Liver (tissue), 9 donors: Measurements from ENCODE around the gene SHOX. TPM values are rescaled to one million over a fixed set of nuclear protein-coding genes. Genes with fewer than 3 reads are reported as not detected.

Source experiments
- DNase-seq: peaks from one replicate; pipeline ENCODE4 v3.0.0-alpha.2; 2017; ENCODE audit warnings: low spot score
- H3K27ac ChIP-seq, 2 donors: one replicate each; pipeline ENCODE4 v1.7.0; 2013; ENCODE audit warnings: inconsistent platforms in 2 of 2, low read length in 2 of 2, control low read depth in 1 of 2, low read depth in 1 of 2, mild to moderate bottlenecking in 1 of 2
- H3K27me3 ChIP-seq, 4 donors: one replicate each; pipeline versions ENCODE4 v1.6.1 to v1.7.0; 2013; ENCODE audit warnings: low read length in 3 of 4, inconsistent platforms in 1 of 4, mild to moderate bottlenecking in 1 of 4, moderate library complexity in 1 of 4; ENCODE audit not compliant: control insufficient read depth in 4 of 4, insufficient read depth in 4 of 4
- H3K36me3 ChIP-seq, 4 donors: one replicate each; pipeline versions ENCODE4 v1.6.1 to v1.7.0; 2013; ENCODE audit warnings: low read length in 3 of 4, mild to moderate bottlenecking in 3 of 4, low read depth in 1 of 4, moderate library complexity in 1 of 4; ENCODE audit not compliant: control insufficient read depth in 4 of 4, insufficient read depth in 3 of 4
- H3K4me1 ChIP-seq, 4 donors: one replicate each; pipeline versions ENCODE4 v1.6.1 to v1.7.0; 2013; ENCODE audit warnings: low read length in 3 of 4, mild to moderate bottlenecking in 3 of 4, moderate library complexity in 1 of 4; ENCODE audit not compliant: control insufficient read depth in 4 of 4, insufficient read depth in 4 of 4
- H3K4me3 ChIP-seq, 3 donors: one replicate each; pipeline versions ENCODE4 v1.6.1 to v1.7.0; 2013; ENCODE audit warnings: low read length in 3 of 3, control low read depth in 1 of 3, low read depth in 1 of 3, mild to moderate bottlenecking in 1 of 3
- H3K9ac ChIP-seq, 2 donors: one replicate each; pipeline ENCODE4 v1.7.0; 2013; ENCODE audit warnings: low read length in 2 of 2, mild to moderate bottlenecking in 2 of 2, moderate library complexity in 2 of 2, control low read depth in 1 of 2, low read depth in 1 of 2
- H3K9me3 ChIP-seq, 4 donors: one replicate each; pipeline versions ENCODE4 v1.6.1 to v1.7.0; 2013; ENCODE audit warnings: low read length in 3 of 4; ENCODE audit not compliant: control insufficient read depth in 4 of 4
- CTCF ChIP-seq: fragments of 150-350 bp; IDR thresholded peaks from 2 replicates; pipeline ENCODE4 v1.5.1; 2017; ENCODE audit warnings: improper control_type of control experiment, low read depth, low read length; ENCODE audit not compliant: missing input control
- EGR1 ChIP-seq, 2 donors: IDR thresholded peaks; 2 replicates each; pipeline ENCODE4 v1.6.1; 2016 to 2018; ENCODE audit warnings: antibody characterized with exemption in 2 of 2, low read depth in 2 of 2
- FOXA1 ChIP-seq: IDR thresholded peaks from 2 replicates; pipeline ENCODE4 v1.6.1; 2016; ENCODE audit warnings: antibody characterized with exemption
- FOXA2 ChIP-seq: IDR thresholded peaks from 2 replicates; pipeline ENCODE4 v1.6.1; 2016; ENCODE audit warnings: antibody characterized with exemption
- HNF4A ChIP-seq, 2 donors: conservative IDR thresholded peaks; 2 replicates each; pipeline ENCODE4 v1.6.1; 2016; ENCODE audit warnings: antibody characterized with exemption in 2 of 2, mild to moderate bottlenecking in 2 of 2
- HNF4G ChIP-seq: IDR thresholded peaks from 2 replicates; pipeline ENCODE4 v1.6.1; 2016; ENCODE audit warnings: antibody characterized with exemption
- JUND ChIP-seq, 2 donors: IDR thresholded peaks; 2 replicates each; pipeline ENCODE4 v1.6.1; 2016; ENCODE audit warnings: antibody characterized with exemption in 2 of 2
- RAD21 ChIP-seq, 2 donors: IDR thresholded peaks; 2 replicates each; pipeline ENCODE4 v1.6.1; 2016; ENCODE audit warnings: antibody characterized with exemption in 2 of 2, mild to moderate bottlenecking in 2 of 2
- RXRA ChIP-seq, 2 donors: IDR thresholded peaks; 2 replicates each; pipeline ENCODE4 v1.6.1; 2017 to 2018; ENCODE audit warnings: antibody characterized with exemption in 2 of 2, mild to moderate bottlenecking in 1 of 2
- SP1 ChIP-seq: IDR thresholded peaks from 2 replicates; pipeline ENCODE4 v1.6.1; 2018; ENCODE audit warnings: antibody characterized with exemption, mild to moderate bottlenecking
- TAF1 ChIP-seq: conservative IDR thresholded peaks from 2 replicates; pipeline ENCODE4 v1.6.1; 2016; ENCODE audit warnings: antibody characterized with exemption, mild to moderate bottlenecking
- YY1 ChIP-seq: IDR thresholded peaks from 2 replicates; pipeline ENCODE4 v1.6.1; 2016; ENCODE audit warnings: antibody characterized with exemption, mild to moderate bottlenecking
- WGBS: extraction: QIAGEN DNeasy Blood & Tissue Kit; methylation state at CpG from one replicate; pipeline ENCODE4 v1.1.7; 2013; 5-methylcytosine and 5-hydroxymethylcytosine counted together
- polyA plus RNA-seq, 2 donors: library from polyadenylated mRNA; stranded (reverse) in 1 of 2; unstranded in 1 of 2; fragments of 200-250 nt in 1 of 2; fragments of >200 nt in 1 of 2; fragmentation: Nextera tagmentation in 1 of 2; extraction: Ambion mirVana in 1 of 2; gene quantifications; one replicate each; pipeline versions ENCODE4 v1.2.1 to v1.2.3, GENCODE V29; 2013 to 2015
- total RNA-seq, 2 donors: library from RNA; depleted of rRNA; stranded (reverse); fragments of >200 nt; gene quantifications; one replicate each; pipeline ENCODE4 v1.2.3, GENCODE V29; 2014
- TF ChIP-seq, protein P1 (sequence below): IDR thresholded peaks from 2 replicates; pipeline ENCODE4 v1.6.1; 2016; ENCODE audit warnings: antibody characterized with exemption
- TF ChIP-seq, protein P2 (sequence below): IDR thresholded peaks from 2 replicates; pipeline ENCODE4 v1.6.1; 2016; ENCODE audit warnings: antibody characterized with exemption
- TF ChIP-seq, protein P3 (sequence below): IDR thresholded peaks from 2 replicates; pipeline ENCODE4 v1.6.1; 2016; ENCODE audit warnings: antibody characterized with exemption, mild to moderate bottlenecking
- TF ChIP-seq, protein P4 (sequence below): IDR thresholded peaks from 2 replicates; pipeline ENCODE4 v1.6.1; 2016; ENCODE audit warnings: antibody characterized with exemption
- donor health status: healthy.
- donor health status: healthy.
- donor health status: healthy.
- donor health status: healthy.
- donor health status: healthy.

The SHOX gene
- total and polyA plus RNA-seq, 4 donors, result not detected

- H3K9ac ChIP-seq, result no peak overlapping the region
- peaks cover 0 to 7% (median 0%) of the 10 kb centered on the region in 4 donors for H3K4me1 ChIP-seq
- WGBS, result 6% methylated on average over 6 of the region's 6 CpGs
- H3K4me3 ChIP-seq, result no peak overlapping the region
- no peaks in the 10 kb centered on the region for H3K9me3 ChIP-seq
- no peaks in the 10 kb centered on the region for H3K36me3 ChIP-seq
- TF ChIP-seq, protein P1, sequence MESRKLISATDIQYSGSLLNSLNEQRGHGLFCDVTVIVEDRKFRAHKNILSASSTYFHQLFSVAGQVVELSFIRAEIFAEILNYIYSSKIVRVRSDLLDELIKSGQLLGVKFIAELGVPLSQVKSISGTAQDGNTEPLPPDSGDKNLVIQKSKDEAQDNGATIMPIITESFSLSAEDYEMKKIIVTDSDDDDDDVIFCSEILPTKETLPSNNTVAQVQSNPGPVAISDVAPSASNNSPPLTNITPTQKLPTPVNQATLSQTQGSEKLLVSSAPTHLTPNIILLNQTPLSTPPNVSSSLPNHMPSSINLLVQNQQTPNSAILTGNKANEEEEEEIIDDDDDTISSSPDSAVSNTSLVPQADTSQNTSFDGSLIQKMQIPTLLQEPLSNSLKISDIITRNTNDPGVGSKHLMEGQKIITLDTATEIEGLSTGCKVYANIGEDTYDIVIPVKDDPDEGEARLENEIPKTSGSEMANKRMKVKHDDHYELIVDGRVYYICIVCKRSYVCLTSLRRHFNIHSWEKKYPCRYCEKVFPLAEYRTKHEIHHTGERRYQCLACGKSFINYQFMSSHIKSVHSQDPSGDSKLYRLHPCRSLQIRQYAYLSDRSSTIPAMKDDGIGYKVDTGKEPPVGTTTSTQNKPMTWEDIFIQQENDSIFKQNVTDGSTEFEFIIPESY, result no peak
- TF ChIP-seq, protein P2, sequence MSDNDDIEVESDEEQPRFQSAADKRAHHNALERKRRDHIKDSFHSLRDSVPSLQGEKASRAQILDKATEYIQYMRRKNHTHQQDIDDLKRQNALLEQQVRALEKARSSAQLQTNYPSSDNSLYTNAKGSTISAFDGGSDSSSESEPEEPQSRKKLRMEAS, result no peak
- DNase-seq, result no peak
- no peak overlapping the region for H3K27ac ChIP-seq
- H3K27me3 ChIP-seq, result peaks cover 0 to 15% (median 8%) of the 10 kb centered on the region in 4 donors
These were observed 7.4 kb upstream of the SHOX start for GRCh38 chrX:623268-623598.

DNA sequence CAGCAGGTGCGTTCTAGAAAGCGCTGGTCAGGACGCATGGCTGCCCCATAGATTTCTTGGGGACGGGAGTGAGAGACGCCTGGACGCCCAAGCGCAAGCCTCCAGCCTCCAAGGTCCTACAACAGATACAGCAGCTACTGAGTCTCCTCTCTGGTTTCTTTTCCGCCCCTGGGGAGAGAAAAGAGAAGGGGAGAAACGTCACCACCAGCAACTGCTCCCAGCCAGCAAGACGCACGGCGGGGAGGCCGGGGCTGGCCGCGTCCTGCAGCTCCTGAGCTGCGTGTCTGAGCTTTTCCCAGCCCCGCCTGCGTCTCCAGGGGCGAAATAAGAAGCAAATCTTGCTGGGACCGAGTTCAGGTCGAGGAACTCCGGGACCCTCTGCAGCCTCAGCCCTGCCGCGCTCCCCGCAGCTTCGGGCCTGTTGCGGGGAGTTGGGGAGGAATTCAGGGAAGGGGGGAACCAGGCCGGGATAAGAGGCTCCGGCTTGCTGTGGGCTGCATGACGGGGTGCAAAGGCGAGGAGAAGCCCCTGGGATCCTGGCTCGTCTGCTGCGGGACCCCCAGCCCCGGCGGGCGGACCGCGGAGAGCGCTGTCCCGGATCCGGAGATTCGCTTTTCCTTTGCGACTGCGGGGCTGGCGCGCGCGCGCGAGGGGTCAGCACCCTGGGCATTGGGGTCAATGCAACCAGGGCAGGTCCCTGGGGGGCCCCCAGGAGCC is 6.8 kb upstream of the SHOX start:
- Histone ChIP-seq H3K9me3 (no peaks in the 10 kb centered on the region), H3K4me1 (peaks cover 0 to 7% (median 0%) of the 10 kb centered on the region in 4 donors), H3K27me3 (peaks cover 0 to 12% (median 8%) of the 10 kb centered on the region in 4 donors), H3K4me3 (no peak overlapping the region), H3K27ac (no peak overlapping the region), H3K36me3 (no peaks in the 10 kb centered on the region), H3K9ac (no peak overlapping the region)
- TF ChIP-seq JUND (IDR thresholded peaks at IDR 0.05) (no peak), HNF4A (conservative IDR thresholded peaks at IDR 0.05) (no peak), HNF4G (no peak), CTCF (no peak), YY1 (no peak), SP1 (no peak), RAD21 (IDR thresholded peaks at IDR 0.05) (no peak), EGR1 (IDR thresholded peaks at IDR 0.05; ENCODE audit: low read depth in 2 of 2) (no peak), FOXA1 (no peak), RXRA (IDR thresholded peaks at IDR 0.05) (no peak), TAF1 (no peak), FOXA2 (no peak)
- TF ChIP-seq, protein P1, result no peak
- TF ChIP-seq, protein P2, result no peak
- TF ChIP-seq, protein P3, sequence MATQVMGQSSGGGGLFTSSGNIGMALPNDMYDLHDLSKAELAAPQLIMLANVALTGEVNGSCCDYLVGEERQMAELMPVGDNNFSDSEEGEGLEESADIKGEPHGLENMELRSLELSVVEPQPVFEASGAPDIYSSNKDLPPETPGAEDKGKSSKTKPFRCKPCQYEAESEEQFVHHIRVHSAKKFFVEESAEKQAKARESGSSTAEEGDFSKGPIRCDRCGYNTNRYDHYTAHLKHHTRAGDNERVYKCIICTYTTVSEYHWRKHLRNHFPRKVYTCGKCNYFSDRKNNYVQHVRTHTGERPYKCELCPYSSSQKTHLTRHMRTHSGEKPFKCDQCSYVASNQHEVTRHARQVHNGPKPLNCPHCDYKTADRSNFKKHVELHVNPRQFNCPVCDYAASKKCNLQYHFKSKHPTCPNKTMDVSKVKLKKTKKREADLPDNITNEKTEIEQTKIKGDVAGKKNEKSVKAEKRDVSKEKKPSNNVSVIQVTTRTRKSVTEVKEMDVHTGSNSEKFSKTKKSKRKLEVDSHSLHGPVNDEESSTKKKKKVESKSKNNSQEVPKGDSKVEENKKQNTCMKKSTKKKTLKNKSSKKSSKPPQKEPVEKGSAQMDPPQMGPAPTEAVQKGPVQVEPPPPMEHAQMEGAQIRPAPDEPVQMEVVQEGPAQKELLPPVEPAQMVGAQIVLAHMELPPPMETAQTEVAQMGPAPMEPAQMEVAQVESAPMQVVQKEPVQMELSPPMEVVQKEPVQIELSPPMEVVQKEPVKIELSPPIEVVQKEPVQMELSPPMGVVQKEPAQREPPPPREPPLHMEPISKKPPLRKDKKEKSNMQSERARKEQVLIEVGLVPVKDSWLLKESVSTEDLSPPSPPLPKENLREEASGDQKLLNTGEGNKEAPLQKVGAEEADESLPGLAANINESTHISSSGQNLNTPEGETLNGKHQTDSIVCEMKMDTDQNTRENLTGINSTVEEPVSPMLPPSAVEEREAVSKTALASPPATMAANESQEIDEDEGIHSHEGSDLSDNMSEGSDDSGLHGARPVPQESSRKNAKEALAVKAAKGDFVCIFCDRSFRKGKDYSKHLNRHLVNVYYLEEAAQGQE, result no peak
- TF ChIP-seq, protein P4, sequence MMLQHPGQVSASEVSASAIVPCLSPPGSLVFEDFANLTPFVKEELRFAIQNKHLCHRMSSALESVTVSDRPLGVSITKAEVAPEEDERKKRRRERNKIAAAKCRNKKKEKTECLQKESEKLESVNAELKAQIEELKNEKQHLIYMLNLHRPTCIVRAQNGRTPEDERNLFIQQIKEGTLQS, result no peak
- 4% methylated on average over 50 of the region's 50 CpGs for WGBS
- DNase-seq, result no peak
